ENCODE data around the gene POLL.

Gene POLL

GRCh38 chr10:101568054-101568745, 19.9 kb downstream of the POLL start:
- no peak overlapping the region for H2BK5ac ChIP-seq (ENCODE audit: low read depth, low read length, poor library complexity, severe bottlenecking)
- no peak overlapping the region for H3K4me2 ChIP-seq (ENCODE audit: low read length, poor library complexity, severe bottlenecking)
- 86% methylated on average over 16 of the region's 17 CpGs for WGBS
- no peak overlapping the region for H4K8ac ChIP-seq (ENCODE audit: low read length)
- DNase-seq: no peak
- H3K9ac ChIP-seq (ENCODE audit: low read length): no peak overlapping the region
- no peak overlapping the region for H2BK15ac ChIP-seq (ENCODE audit: low read depth, poor library complexity, severe bottlenecking)
- H3K79me1 ChIP-seq (replicated peaks; ENCODE audit: low read length, poor library complexity, severe bottlenecking): no peaks in the 10 kb centered on the region
- no peak overlapping the region for H3K4ac ChIP-seq (ENCODE audit: low read depth in 1 of 2, low read length in 2 of 2)
- peaks cover 65 to 74% of the 10 kb centered on the region in 2 experiments for H3K27me3 ChIP-seq (ENCODE audit: control insufficient read depth in 1 of 2, insufficient read depth in 1 of 2, low read length in 2 of 2)
- H3K18ac ChIP-seq (ENCODE audit: low read depth in 1 of 2, low read length in 2 of 2): no peak overlapping the region
- H2AK5ac ChIP-seq (ENCODE audit: low read length, severe bottlenecking): no peak overlapping the region
- no peak overlapping the region for H2BK12ac ChIP-seq (ENCODE audit: low read length in 2 of 2)
- H3K9me3 ChIP-seq (ENCODE audit: control insufficient read depth, low read length): peaks cover 6% of the 10 kb centered on the region
- H3K27ac ChIP-seq (ENCODE audit: low read length, poor library complexity, severe bottlenecking): no peak overlapping the region
- no peaks in the 10 kb centered on the region for H3K36me3 ChIP-seq (ENCODE audit: control insufficient read depth in 1 of 2, insufficient read depth in 2 of 2, low read depth in 1 of 2, low read length in 2 of 2)
- no peak overlapping the region for H4K91ac ChIP-seq (ENCODE audit: low read length)
- H3K14ac ChIP-seq (ENCODE audit: low read length in 2 of 2): no peak overlapping the region
- H2BK120ac ChIP-seq (ENCODE audit: low read depth, low read length): no peak overlapping the region
- no peak overlapping the region for H2AFZ ChIP-seq (ENCODE audit: low read depth, low read length)
- no peak overlapping the region for H3K23ac ChIP-seq (ENCODE audit: low read length in 2 of 2)
- no peak overlapping the region for H3K4me3 ChIP-seq (ENCODE audit: insufficient read depth in 1 of 2, low read depth in 1 of 2, low read length in 2 of 2)
- H3K4me1 ChIP-seq (ENCODE audit: control insufficient read depth, insufficient read depth, low read depth, low read length): peaks cover 28% of the 10 kb centered on the region

- Histone ChIP-seq H3K4me2 (ENCODE audit: low read length, poor library complexity, severe bottlenecking) (no peak overlapping the region), H3K9me3 (ENCODE audit: control insufficient read depth, low read length) (no peaks in the 10 kb centered on the region), H3K9ac (ENCODE audit: low read length) (no peak overlapping the region), H2BK12ac (ENCODE audit: low read length in 2 of 2) (no peak overlapping the region), H2BK15ac (ENCODE audit: low read depth, poor library complexity, severe bottlenecking) (no peak overlapping the region), H3K36me3 (ENCODE audit: control insufficient read depth in 1 of 2, insufficient read depth in 2 of 2, low read depth in 1 of 2, low read length in 2 of 2) (no peaks in the 10 kb centered on the region), H3K27ac (ENCODE audit: low read length, poor library complexity, severe bottlenecking) (no peak overlapping the region), H3K79me1 (replicated peaks; ENCODE audit: low read length, poor library complexity, severe bottlenecking) (no peaks in the 10 kb centered on the region), H2AFZ (ENCODE audit: low read depth, low read length) (no peak overlapping the region), H4K91ac (ENCODE audit: low read length) (no peak overlapping the region), H2BK120ac (ENCODE audit: low read depth, low read length) (no peak overlapping the region), H4K8ac (ENCODE audit: low read length) (no peak overlapping the region), H3K14ac (ENCODE audit: low read length in 2 of 2) (no peak overlapping the region), H3K4me3 (ENCODE audit: insufficient read depth in 1 of 2, low read depth in 1 of 2, low read length in 2 of 2) (no peak overlapping the region), H3K4me1 (ENCODE audit: control insufficient read depth, insufficient read depth, low read depth, low read length) (peaks cover 28% of the 10 kb centered on the region), H3K27me3 (ENCODE audit: control insufficient read depth in 1 of 2, insufficient read depth in 1 of 2, low read length in 2 of 2) (peaks cover 70 to 82% of the 10 kb centered on the region in 2 experiments), H2BK5ac (ENCODE audit: low read depth, low read length, poor library complexity, severe bottlenecking) (no peak overlapping the region), H3K18ac (ENCODE audit: low read depth in 1 of 2, low read length in 2 of 2) (no peak overlapping the region), H2AK5ac (ENCODE audit: low read length, severe bottlenecking) (no peak overlapping the region), H3K23ac (ENCODE audit: low read length in 2 of 2) (no peak overlapping the region), H3K4ac (ENCODE audit: low read depth in 1 of 2, low read length in 2 of 2) (no peak overlapping the region)
- 84% methylated on average over 6 of the region's 7 CpGs for WGBS
- DNase-seq: no peak
These were observed 20.7 kb downstream of the POLL start for GRCh38 chr10:101567165-101568006.

GRCh38 chr10:101566333-101567164, 21.5 kb downstream of the POLL start:
- H3K9ac ChIP-seq (ENCODE audit: low read length): no peak overlapping the region
- no peak overlapping the region for H3K4me2 ChIP-seq (ENCODE audit: low read length, poor library complexity, severe bottlenecking)
- H2BK12ac ChIP-seq (ENCODE audit: low read length in 2 of 2): no peak overlapping the region
- no peak overlapping the region for H2AK5ac ChIP-seq (ENCODE audit: low read length, severe bottlenecking)
- H3K4ac ChIP-seq (ENCODE audit: low read depth in 1 of 2, low read length in 2 of 2): no peak overlapping the region
- H3K14ac ChIP-seq (ENCODE audit: low read length in 2 of 2): peak overlapping the region in 1 of 2 experiments; percentile 71
- H3K4me1 ChIP-seq (ENCODE audit: control insufficient read depth, insufficient read depth, low read depth, low read length): peaks cover 28% of the 10 kb centered on the region
- H3K27ac ChIP-seq (ENCODE audit: low read length, poor library complexity, severe bottlenecking): no peak overlapping the region
- no peaks in the 10 kb centered on the region for H3K36me3 ChIP-seq (ENCODE audit: control insufficient read depth in 1 of 2, insufficient read depth in 2 of 2, low read depth in 1 of 2, low read length in 2 of 2)
- H4K8ac ChIP-seq (ENCODE audit: low read length): no peak overlapping the region
- H4K91ac ChIP-seq (ENCODE audit: low read length): no peak overlapping the region
- no peak overlapping the region for H3K18ac ChIP-seq (ENCODE audit: low read depth in 1 of 2, low read length in 2 of 2)
- peak overlapping the region in 1 of 2 experiments; percentile 55 for H3K4me3 ChIP-seq (ENCODE audit: insufficient read depth in 1 of 2, low read depth in 1 of 2, low read length in 2 of 2)
- H2AFZ ChIP-seq (ENCODE audit: low read depth, low read length): no peak overlapping the region
- DNase-seq: peak; percentile 29
- peak overlapping the region in 1 of 2 experiments; percentile 91 for H3K23ac ChIP-seq (ENCODE audit: low read length in 2 of 2)
- H2BK15ac ChIP-seq (ENCODE audit: low read depth, poor library complexity, severe bottlenecking): no peak overlapping the region
- H3K9me3 ChIP-seq (ENCODE audit: control insufficient read depth, low read length): no peaks in the 10 kb centered on the region
- H3K79me1 ChIP-seq (replicated peaks; ENCODE audit: low read length, poor library complexity, severe bottlenecking): no peaks in the 10 kb centered on the region
- H2BK5ac ChIP-seq (ENCODE audit: low read depth, low read length, poor library complexity, severe bottlenecking): no peak overlapping the region
- H2BK120ac ChIP-seq (ENCODE audit: low read depth, low read length): no peak overlapping the region
- peaks cover 74 to 90% of the 10 kb centered on the region in 2 experiments for H3K27me3 ChIP-seq (ENCODE audit: control insufficient read depth in 1 of 2, insufficient read depth in 1 of 2, low read length in 2 of 2)
- 24% methylated on average over 52 of the region's 59 CpGs for WGBS

Measured in mesenchymal stem cell (in vitro differentiated cells and primary cell).